HG03565 (cell line): ENCODE results near the gene ZNF575.

ENCODE experiments used
- ATAC-seq: cut with Tn5 transposase; IDR thresholded peaks from one replicate; pipeline ENCODE4 v1.9.1; 2021; ENCODE audit warnings: mild to moderate bottlenecking, moderate library complexity; ENCODE audit not compliant: unreplicated experiment

The ZNF575 gene, protein sequence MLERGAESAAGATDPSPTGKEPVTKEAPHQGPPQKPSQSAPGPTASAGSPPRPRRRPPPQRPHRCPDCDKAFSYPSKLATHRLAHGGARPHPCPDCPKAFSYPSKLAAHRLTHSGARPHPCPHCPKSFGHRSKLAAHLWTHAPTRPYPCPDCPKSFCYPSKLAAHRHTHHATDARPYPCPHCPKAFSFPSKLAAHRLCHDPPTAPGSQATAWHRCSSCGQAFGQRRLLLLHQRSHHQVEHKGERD

DNA sequence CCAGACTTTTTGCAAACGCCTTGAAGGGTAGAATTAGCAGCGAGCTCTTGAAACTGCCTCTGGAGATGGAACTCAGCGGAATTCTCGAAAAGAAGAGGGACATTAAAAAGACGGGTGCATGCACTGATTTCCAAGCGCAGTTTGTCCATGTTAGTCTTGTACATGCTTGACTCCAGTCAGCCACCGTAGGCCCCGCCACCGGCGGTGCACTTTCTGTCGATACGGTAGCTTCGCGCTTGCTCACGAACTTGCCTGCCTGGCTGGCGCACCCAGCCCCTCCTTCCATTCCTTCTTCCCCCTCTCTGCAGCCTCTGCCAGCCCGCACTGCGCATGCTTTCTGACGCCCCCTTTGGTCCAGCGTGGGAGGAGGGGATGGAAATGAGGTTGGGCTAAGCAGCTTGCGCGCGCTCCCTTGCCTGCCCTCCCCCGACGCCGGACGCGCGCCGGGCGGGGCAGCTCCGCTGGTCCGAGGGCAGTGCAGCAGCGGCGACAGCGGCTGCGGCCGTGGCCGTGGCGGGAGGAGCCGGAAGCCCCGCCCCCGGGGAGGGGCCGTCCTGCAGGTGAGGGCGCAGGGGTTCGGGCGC is at the start of gene ZNF575:
Gene ZNF575 (plus strand): TSS at position 227 of the 584 bp plus-strand sequence. CDS start 1,235 bp downstream, outside the sequence.
- ATAC-seq, result peak; percentile 58

DNA sequence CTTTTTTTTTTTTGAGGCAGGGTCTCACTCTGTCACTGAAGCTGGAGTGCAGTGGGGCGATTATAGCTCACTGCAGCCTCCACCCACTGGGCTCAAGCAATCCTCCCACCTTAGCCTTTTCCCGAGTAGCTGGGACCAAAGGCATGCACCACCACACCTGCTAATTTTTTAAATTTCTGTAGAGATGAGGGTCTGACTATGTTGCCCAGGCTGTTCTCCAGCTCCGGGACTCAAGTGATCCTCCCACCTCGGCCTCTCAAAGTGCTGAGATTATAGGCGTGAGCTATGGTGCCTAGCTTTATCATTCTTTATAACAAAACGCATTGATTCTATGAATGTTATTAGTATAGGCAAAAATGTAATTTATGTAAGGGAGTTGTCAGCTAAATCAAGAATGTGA is 49.7 kb upstream of the ZNF575 start:
- no peak for ATAC-seq

DNA sequence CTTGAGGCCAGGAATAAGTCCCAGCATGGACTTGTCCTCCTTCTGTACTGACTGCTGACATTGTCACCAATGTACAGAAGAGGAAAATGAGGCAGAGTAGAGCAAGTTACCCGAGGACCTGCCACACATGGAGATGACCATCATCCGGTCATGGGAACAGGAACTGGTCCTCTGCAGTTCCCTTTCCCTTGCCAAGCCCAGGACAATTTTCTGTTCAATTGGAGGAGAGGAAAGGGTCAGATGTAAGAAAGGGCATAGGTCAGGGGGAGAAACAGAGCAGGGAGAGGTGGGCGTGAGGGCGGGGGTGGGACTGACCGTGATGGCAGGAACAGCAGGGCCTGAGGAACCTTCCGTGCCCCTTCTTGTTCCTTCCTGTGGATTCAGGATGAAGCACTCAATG is 47.0 kb upstream of the ZNF575 start:
- no peak for ATAC-seq

DNA sequence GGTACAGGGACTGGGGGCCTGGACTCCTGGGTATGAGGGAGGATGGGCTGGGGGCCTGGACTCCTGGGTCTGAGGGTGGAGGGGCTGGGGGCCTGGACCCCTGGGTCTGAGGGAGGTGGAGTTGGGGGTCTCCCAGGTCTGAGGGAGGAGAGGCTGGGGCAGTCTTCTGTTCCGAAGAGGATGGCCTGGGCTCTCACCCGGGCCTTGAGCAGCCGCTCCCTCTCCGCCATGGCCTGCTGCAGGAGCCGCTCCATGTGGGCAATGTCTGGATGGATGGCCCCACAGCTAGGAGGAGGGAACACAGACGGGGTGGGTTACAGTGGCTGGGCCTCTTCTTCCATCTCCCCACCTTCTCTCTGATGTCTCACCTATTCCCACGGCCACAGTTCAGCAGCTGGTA is 46.6 kb upstream of the ZNF575 start:
- ATAC-seq, result no peak

DNA sequence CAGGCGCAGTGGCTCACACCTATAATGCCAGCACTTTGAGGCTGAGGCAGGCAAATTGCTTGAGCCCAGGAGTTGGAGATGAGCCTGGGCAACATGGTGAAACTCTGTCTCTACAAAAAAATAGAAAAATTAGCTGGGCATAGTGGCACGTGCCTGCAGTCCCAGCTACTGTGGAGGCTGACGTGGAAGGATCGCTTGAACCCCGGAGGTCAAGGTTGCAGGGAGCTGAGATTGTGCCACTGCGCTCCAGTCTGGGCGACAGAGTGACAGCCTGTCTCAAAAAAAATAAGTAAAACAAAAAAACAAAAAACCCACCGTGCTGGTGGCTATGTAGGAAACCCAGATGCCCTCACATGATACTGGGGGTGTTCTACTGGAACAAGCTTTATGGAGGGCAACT is 44.8 kb upstream of the ZNF575 start:
- ATAC-seq, result no peak

DNA sequence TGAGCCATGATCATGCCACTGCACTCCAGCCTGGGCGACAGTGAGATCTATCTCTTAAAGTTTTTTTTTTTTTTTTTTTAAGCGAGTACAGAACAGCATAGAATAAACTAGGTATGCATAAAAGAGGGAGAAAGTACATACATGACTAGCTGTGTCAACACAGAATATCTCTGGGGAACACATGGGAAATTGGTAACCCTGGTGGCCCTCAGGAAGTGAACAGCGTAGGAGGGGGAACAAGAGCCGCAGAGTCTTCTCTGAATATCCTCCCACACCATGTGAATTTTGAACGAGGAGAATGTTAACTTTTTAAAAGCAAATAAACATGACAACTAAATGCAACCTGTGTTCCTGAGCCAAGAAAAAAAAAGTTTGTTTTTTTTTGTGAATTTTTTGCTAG is 43.7 kb upstream of the ZNF575 start:
- ATAC-seq, result no peak

DNA sequence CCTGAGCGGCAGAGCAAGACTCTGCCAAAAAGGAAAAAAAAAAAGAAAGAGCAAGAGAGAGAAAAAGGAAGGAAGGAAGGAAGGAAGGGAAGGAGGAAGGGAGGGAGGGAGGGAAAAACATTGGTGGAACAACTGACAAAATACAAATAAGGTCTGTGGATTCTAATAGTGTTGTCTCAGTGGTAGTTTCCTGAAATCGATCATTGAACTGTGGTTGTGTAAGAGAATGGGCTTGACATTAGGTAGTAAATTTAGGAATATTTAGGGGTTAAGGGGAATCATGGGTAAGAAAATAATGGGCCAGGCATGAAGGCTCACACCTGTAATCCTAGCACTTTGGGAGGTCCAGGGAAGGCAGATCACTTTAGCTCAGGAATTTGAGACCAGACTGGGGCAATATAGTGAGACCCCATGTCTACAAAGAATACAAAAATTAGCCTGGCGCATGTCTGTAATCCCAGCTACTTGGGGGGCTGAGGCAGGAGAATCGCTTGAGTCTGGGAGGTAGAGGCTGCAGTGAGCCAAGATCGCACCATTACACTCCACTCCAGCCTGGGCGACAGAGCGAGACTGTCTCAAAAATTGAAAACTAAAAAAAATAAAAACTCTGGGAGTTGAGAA is 42.9 kb upstream of the ZNF575 start:
- ATAC-seq, result no peak

DNA sequence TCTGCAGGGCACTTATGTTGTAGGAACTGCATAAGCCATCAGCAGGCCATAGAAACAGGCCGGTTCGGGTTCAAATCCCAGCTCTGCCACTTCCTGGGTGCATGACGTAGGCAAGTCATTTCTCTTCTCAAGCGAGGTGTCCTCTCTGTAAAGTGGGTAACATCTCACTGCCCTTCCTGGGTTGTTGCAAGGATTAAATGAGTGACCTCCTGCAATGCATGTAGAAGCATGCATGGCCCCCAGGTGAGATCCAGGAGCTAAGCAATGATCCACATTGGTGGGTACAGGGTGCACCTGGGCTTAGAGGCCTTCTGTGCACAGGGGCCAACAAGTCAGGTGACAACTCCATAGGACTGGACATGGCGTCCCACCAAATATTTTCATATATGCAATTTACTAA is 42.2 kb upstream of the ZNF575 start:
- ATAC-seq, result no peak

DNA sequence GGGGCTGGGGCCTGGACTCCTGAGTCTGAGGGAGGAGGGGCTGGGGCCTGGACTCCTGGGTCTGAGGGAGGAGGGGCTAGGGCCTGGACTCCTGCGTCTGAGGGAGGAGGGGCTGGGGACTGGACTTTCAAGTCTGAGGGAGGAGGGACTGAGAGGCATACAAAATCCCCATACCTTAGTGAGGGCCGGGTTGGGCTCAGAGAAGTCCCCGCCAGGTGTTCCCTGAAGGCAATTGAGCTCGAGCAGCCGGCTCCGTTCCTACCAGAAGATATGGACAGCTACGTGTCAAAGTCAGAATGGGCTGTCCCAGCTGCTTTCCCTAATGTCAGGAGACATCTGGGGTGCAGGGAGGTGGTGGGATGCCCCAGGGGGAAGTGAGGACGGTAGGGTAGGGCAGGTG is 37.9 kb upstream of the ZNF575 start:
- ATAC-seq, result no peak

DNA sequence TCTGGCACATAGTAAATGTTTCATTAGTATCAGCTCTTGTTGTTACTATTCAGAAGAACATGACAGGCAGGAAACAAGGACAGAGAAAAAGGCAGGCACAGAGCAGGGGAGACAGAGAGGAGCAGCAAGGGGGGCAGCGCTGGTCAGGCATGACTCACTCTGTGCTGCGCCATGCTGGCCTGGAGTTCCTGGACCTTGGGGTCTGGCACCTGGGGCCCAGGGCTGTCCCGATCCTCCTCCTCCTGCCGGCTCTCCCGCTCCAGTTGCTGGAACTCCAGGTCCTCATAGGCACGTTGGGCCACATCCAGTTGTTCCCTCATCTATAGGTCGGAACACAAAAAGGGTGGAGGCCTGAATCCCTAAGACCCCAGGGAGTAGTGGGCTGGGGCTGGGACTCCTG is 36.0 kb upstream of the ZNF575 start:
- ATAC-seq, result no peak

DNA sequence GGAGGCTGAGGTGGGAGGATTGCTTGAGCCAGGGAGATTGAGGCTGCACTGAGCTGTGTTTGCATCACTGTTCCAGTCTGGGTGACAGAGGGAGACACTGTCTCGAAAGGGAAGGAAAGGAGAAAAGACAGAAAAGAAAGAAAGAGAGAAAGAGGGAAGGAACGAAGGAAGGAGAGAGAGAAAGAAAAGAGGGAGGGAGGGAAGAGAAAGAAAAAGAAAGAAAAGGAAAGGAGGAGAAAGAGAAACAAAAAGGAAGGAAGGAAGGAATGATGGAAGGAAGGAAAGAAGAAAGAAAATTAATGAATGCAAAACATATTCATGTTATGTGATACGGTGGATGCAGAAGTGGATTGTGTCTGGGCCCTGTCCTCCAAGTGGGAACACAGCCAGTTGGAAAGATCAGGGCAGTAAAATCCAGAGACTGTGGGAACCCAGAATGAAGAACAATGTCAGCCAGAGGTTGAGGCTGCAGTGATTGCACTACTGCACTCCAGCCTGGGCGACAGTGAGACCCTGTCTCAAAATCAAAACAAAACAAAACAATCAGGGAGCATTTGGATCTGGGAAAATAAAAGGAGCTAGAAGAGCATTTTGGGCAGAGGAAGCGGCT is 34.6 kb upstream of the ZNF575 start:
- ATAC-seq, result no peak

DNA sequence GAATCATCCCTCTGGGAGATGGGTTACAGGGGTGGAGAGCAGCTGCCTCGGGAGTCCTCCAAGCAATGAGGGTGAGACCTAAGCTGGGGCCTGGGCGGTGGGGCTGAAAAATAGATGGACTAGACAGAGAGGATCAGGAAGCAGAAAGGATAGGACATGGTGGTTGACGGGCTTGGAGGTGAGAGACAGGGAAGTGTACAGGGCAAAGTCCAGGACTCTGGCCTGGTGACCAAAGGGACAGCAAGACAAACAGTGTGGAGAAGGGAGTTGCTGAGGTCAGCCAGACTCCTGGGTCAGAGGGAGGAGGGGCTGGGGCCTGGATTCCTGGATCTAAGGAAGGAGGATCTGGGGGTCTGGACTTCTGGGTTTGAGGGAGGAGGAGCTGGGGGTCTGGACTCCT is 33.9 kb upstream of the ZNF575 start:
- ATAC-seq, result no peak

DNA sequence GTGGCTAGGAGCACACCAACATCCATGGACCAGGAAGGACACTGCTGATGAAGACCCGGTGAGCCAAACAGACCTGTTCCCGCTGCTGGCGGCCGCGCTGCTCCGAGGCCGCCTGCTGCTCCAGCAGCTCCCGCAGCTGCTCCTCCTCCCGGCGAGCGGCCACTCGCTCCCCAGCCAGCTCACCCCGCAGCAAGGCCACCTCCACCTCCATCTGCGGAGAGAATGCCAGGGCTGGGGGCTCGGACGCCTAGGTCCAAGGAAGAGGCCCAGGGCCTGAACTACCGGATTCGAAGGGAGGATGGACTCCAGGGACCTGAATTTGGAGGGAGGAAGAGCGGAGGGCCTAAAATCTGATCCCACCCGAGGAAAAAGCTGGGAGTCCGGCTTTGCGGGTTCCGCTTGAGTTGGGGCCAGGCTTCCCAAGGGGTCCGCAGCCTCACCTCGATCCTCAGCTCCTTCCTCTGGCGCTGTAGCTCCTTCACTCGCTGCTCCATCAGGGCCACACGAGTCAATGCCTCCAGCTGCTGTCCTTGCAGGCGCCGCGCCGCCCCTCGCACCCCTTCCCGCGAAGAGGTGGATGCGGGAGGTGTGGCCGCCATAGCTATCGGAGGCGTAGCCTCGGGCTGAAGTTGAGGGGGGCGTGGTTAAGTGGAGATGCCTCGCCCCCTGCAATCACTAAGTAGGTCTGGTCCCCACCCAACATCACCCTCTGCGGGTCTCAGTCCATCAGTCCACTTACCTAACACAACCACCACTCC is 31.1 kb upstream of the ZNF575 start:
- no peak for ATAC-seq

DNA sequence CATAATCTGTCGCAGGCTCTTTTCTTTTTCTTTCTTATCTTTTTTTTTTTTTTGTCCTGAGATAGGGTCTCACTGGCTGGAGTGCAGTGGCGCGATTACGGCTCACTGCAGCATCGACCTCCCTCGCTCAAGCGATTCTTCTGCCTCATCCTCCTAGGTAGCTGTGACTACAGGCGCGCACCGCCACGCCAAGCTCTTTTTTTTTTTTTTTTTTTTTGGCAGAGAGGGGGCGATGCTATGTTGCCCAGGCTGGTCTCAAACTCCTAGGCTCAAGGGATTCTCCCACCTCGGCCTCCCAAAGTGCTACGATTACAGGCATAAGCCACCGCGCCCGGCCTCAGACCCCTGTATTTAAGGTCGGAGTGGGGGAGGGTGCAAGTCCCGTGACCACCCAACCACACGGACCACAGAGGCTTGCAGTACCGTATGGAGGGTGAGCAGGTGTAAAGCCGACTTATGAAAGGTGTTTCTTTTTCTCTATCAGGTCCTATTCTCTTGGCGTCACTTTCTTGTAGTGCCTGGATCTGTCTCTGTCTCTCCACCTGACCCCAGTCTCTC is 30.5 kb upstream of the ZNF575 start:
- no peak for ATAC-seq

DNA sequence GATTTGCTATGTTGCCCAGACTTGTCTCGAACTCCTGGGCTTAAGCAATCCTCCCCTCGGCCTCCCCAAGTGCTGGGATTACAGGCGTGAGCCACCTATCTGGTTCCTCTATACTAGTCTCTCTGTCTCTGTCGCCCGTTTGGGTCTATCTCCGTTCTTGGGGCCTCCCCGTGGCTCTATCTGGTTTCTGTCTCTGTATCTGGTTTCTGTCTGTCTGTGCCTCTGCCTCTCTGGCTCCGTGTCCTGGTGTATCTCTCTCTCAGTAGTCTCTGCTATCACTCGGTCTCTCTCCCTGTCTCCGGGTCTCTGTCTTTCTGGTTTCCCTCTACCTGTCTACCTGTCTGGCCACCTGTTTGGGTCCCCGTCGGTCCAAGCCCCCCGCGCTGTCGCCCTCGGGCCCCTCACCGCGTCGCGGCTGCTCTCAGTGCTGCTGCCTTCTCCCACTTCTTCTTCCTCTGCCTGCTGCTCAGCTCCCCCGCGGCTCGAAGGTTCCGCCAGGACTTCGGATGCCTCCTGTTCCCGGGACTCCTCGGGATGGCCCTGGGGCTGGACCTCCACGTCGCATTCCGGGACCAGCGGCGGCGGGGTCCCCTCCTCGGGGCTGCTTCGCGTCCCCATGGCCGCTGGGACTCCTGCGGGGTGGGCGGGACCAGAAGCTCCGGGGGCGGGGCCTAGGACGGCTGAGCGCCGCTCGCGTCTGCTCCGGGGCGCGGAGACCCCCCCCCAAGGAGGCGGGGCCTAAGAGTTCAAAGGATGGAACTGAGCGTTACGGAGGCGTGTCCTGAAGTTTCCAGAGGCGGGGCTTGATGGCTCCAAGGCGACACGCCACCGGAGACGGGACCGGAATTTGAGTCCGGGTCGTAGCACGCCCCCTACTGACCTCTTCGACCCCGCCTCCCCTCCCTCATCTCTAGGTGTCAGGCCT is 29.2 kb upstream of the ZNF575 start:
- peak; percentile 73 for ATAC-seq

DNA sequence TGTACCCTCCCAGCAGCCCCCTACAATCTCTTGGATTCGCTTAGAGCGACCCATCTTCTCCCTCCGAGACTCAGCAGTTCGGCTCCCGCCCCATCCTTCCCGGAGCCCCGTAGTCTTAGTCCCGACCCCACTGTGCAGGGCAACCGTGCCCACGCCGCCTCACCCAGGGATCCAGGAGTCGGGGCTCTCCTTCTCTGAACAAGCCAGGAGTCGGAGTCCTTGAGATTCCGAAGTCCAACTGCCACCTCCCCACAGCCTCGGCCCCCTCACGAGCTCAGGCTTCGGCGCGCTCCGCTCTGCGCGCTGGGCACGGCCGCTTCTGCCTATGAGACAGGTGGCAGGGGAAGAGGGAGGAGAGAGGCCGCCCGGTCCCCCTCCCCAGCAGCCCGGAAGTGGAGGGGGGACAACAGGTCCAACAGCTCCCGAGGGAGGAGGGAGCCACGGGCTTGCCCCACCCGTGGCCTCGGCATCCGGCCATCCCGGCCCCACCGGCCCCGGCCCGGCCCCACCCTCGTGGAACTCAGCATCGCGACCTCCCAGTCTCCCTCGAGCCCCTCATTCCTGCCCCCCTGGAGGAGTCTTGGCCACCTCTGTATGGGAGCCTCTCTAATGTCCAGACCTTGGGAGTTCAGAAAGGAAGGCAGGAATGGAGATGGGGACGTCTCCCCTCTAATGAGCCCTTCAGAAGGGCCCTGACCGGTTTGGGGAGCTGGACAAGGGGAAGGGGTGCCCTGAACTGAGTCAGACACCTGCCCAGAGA is 28.4 kb upstream of the ZNF575 start, which contains the start of gene PHLDB3:
Gene PHLDB3 (minus strand): TSS at position 321 of the 760 bp plus-strand sequence. CDS start 628 bp downstream, outside the sequence.
- no peak for ATAC-seq

DNA sequence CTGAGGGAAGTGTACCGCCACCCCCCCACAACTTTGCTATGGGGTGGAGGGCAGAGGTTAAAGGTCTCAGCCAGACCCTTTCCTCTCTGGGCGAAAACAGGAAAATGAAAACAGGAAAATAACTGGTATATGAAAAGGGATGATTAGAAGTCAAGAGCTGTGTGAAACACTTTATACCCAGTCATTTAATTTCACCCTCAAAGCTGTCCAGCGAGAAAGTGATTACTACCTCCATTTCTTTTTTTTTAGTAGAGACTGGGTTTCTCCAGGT is 27.9 kb upstream of the ZNF575 start:
- no peak for ATAC-seq

DNA sequence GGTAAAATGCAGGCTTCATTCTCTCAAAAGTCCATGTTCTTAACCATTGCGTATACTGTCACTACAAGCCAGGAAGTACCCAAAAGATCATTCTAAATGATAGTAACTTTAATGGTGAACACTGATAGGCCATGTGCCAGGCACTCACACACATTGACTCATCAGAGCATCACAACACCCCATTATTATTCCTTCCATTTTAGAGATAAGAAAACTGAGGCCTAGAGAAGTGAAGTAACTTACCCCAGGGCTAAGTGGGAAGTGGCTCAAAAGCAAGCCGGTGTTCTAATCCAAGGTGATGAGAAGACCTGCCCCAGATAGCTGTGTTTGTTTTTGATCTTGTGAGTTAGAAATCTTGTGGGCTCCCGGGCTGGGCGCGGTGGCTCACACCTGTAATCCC is 27.0 kb upstream of the ZNF575 start:
- no peak for ATAC-seq

DNA sequence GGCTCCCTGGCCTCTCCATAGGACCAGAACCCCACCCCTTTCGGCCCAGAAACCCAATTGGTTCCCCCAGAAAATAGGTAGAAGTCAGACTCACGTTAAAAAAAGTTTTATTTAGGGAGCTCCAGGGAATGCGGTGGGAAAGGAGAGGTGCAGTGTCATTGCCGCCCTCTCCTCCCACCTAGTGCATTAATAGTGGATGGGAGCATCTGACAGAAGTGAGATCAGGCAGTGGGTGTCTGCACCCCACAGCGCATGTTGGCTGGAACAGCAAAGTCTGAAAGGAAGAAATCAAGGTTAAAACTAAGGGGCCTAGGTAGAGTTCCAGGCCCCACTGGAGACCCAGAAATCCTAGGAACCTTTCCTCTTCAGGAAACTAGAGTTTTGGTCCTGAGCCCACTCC is 26.4 kb upstream of the ZNF575 start:
- no peak for ATAC-seq
